ENCODE measurements around the gene UNC93B1.
"Not testable (repeated sequence)": the region's sequence is repeated elsewhere in the genome, so short reads cannot be mapped to it uniquely, and the experiment has no call there.

DNA sequence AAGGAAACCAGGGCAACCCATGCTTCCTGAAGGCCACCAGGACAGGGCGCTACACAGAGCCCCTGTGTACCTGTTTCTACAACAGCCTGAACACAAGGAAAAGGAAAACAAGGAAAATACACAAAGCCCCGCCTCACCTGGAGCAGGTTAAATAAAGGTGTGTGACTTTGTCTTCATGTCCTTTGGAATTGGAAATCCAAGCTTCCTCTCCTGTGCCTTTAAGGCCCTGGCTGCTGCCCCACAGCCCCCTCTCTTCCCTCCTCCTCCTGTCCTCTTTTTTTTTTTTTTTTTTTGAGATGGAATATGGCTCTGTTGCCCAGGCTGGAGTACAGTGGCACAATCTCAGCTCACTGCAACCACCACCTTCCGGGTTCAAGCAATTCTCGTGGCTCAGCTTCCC, 57.5 kb downstream of the UNC93B1 start:
- TF ChIP-seq, protein P1, sequence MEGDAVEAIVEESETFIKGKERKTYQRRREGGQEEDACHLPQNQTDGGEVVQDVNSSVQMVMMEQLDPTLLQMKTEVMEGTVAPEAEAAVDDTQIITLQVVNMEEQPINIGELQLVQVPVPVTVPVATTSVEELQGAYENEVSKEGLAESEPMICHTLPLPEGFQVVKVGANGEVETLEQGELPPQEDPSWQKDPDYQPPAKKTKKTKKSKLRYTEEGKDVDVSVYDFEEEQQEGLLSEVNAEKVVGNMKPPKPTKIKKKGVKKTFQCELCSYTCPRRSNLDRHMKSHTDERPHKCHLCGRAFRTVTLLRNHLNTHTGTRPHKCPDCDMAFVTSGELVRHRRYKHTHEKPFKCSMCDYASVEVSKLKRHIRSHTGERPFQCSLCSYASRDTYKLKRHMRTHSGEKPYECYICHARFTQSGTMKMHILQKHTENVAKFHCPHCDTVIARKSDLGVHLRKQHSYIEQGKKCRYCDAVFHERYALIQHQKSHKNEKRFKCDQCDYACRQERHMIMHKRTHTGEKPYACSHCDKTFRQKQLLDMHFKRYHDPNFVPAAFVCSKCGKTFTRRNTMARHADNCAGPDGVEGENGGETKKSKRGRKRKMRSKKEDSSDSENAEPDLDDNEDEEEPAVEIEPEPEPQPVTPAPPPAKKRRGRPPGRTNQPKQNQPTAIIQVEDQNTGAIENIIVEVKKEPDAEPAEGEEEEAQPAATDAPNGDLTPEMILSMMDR (IDR thresholded peaks at IDR 0.05), result not testable (repeated sequence)
- not testable (repeated sequence) for TF ChIP-seq POLR2A, EP300 (IDR thresholded peaks at IDR 0.05)
